Measurements from ENCODE around the gene PHETA1.

PHETA1 gene

GRCh38 chr12:111368788-111369495, at the start of gene PHETA1:
PHETA1 (minus strand) TSS chr12:111369095; CDS start chr12:111363427, 5,668 bp downstream.
- in situ Hi-C loops (cut with MboI; ENCODE audit: low sequenced_read_pairs) = no loop called here

GRCh38 chr12:111418594-111418880, 49.6 kb upstream of the PHETA1 start:
- in situ Hi-C loops (cut with MboI; ENCODE audit: low sequenced_read_pairs) = no loop called here

GRCh38 chr12:111417784-111418593, 49.1 kb upstream of the PHETA1 start:
- in situ Hi-C loops (cut with MboI; ENCODE audit: low sequenced_read_pairs) = no loop called here

- in situ Hi-C loops (cut with MboI; ENCODE audit: low sequenced_read_pairs) = no loop called here
Observed at GRCh38 chr12:111417290-111417689, 48.4 kb upstream of the PHETA1 start.

GRCh38 chr12:111414711-111415252, 45.9 kb upstream of the PHETA1 start:
- in situ Hi-C loops (cut with MboI; ENCODE audit: low sequenced_read_pairs) = no loop called here

- in situ Hi-C loops (cut with MboI; ENCODE audit: low sequenced_read_pairs) = no loop called here
Observed at GRCh38 chr12:111413442-111414086, 44.7 kb upstream of the PHETA1 start.

- in situ Hi-C loops (cut with MboI; ENCODE audit: low sequenced_read_pairs) = no loop called here
Observed at GRCh38 chr12:111412830-111413441, 44.0 kb upstream of the PHETA1 start.

- in situ Hi-C loops (cut with MboI; ENCODE audit: low sequenced_read_pairs) = no loop called here
Observed at GRCh38 chr12:111412007-111412829, 43.3 kb upstream of the PHETA1 start.

GRCh38 chr12:111411185-111411764, 42.4 kb upstream of the PHETA1 start:
- in situ Hi-C loops (cut with MboI; ENCODE audit: low sequenced_read_pairs) = no loop called here

GRCh38 chr12:111410431-111411184, 41.7 kb upstream of the PHETA1 start:
- in situ Hi-C loops (cut with MboI; ENCODE audit: low sequenced_read_pairs) = no loop called here

- in situ Hi-C loops (cut with MboI; ENCODE audit: low sequenced_read_pairs) = no loop called here
Observed at GRCh38 chr12:111409780-111410430, 41.0 kb upstream of the PHETA1 start.

- in situ Hi-C loops (cut with MboI; ENCODE audit: low sequenced_read_pairs) = no loop called here
Observed at GRCh38 chr12:111409403-111409779, 40.5 kb upstream of the PHETA1 start.

- in situ Hi-C loops (cut with MboI; ENCODE audit: low sequenced_read_pairs) = no loop called here
Observed at GRCh38 chr12:111408686-111409402, 39.9 kb upstream of the PHETA1 start.

- in situ Hi-C loops (cut with MboI; ENCODE audit: low sequenced_read_pairs) = no loop called here
Observed at GRCh38 chr12:111408116-111408440, 39.2 kb upstream of the PHETA1 start.

GRCh38 chr12:111407377-111408115, 38.7 kb upstream of the PHETA1 start:
- in situ Hi-C loops (cut with MboI; ENCODE audit: low sequenced_read_pairs) = no loop called here

- in situ Hi-C loops (cut with MboI; ENCODE audit: low sequenced_read_pairs) = no loop called here
Observed at GRCh38 chr12:111406474-111407376, 37.8 kb upstream of the PHETA1 start.

Measured in HL-60/S4 (cell line).